Measurements from ENCODE around the gene NR2C2AP.
A peak's percentile ranks its signal among the peaks of the same experiment; 100 is the strongest.
"Not testable (repeated sequence)": the region's sequence is repeated elsewhere in the genome, so short reads cannot be mapped to it uniquely, and the experiment has no call there.

The NR2C2AP gene

GRCh38 chr19:19223060-19223459, 19.8 kb upstream of the NR2C2AP start:
- peaks cover 0 to 7% of the 10 kb centered on the region in 2 donors for H3K9me3 ChIP-seq (replicated peaks in 1 of 2; ENCODE audit: control insufficient read depth in 2 of 2, insufficient read depth in 1 of 2, low read depth in 1 of 2, low read length in 2 of 2)
- H2BK5ac ChIP-seq (ENCODE audit: low read length), result no peak overlapping the region
- peaks cover 6% of the 10 kb centered on the region for H3K79me1 ChIP-seq (ENCODE audit: low read depth, low read length)
- no peak overlapping the region for H2AFZ ChIP-seq (ENCODE audit: low read length)
- H2AK5ac ChIP-seq (ENCODE audit: low read depth, low read length), result no peak overlapping the region
- H2BK12ac ChIP-seq (ENCODE audit: low read length), result no peak overlapping the region
- H3K23ac ChIP-seq (ENCODE audit: low read depth, low read length, poor library complexity), result no peak overlapping the region
- H4K8ac ChIP-seq (ENCODE audit: low read depth, low read length), result no peak overlapping the region
- no peak overlapping the region for H4K91ac ChIP-seq (ENCODE audit: low read depth, low read length, poor library complexity)
- peaks cover 0 to 16% (median 0%) of the 10 kb centered on the region in 3 experiments for H3K27me3 ChIP-seq (ENCODE audit: control insufficient read depth in 3 of 3, insufficient read depth in 3 of 3, low read depth in 1 of 3, low read length in 3 of 3)
- no CpG with 5 or more reads among the region's 5 CpGs for WGBS, 2 donors (ENCODE audit: extremely low coverage in 2 of 2, insufficient read length in 2 of 2, insufficient replicate concordance in 1 of 2)
- no peak overlapping the region for H3K4ac ChIP-seq (ENCODE audit: low read length)
- H3K4me2 ChIP-seq (ENCODE audit: insufficient read depth, low read length, poor library complexity, severe bottlenecking), result no peak overlapping the region
- peaks cover 0 to 73% of the 10 kb centered on the region in 2 donors for H3K36me3 ChIP-seq (replicated peaks in 1 of 2; ENCODE audit: control insufficient read depth in 2 of 2, insufficient read depth in 2 of 2, low read length in 2 of 2)
- H2BK15ac ChIP-seq (ENCODE audit: low read length), result no peak overlapping the region
- H3K9ac ChIP-seq (ENCODE audit: low read depth, low read length, poor library complexity), result no peak overlapping the region
- no peak overlapping the region for H3K27ac ChIP-seq (replicated peaks; ENCODE audit: low read length)
- no peak overlapping the region for H2BK120ac ChIP-seq (ENCODE audit: low read depth, low read length)
- H3K18ac ChIP-seq (ENCODE audit: low read length), result no peak overlapping the region
- H3K4me1 ChIP-seq (ENCODE audit: control insufficient read depth in 2 of 2, insufficient read depth in 1 of 2, low read depth in 1 of 2, low read length in 2 of 2), result peaks cover 0 to 1% of the 10 kb centered on the region in 2 donors
- H3K4me3 ChIP-seq (ENCODE audit: low read length in 2 of 2), result no peak overlapping the region
- DNase-seq (ENCODE audit: low spot score), result no peak
- H3K14ac ChIP-seq (ENCODE audit: low read length), result no peak overlapping the region

GRCh38 chr19:19221000-19221399, 17.8 kb upstream of the NR2C2AP start:
- not testable (repeated sequence) for H2BK120ac ChIP-seq (ENCODE audit: low read depth, low read length); DNase-seq (ENCODE audit: low spot score); H3K23ac ChIP-seq (ENCODE audit: low read depth, low read length, poor library complexity); H2BK15ac ChIP-seq (ENCODE audit: low read length); H2BK5ac ChIP-seq (ENCODE audit: low read length); H2BK12ac ChIP-seq (ENCODE audit: low read length); H3K9me3 ChIP-seq (replicated peaks in 1 of 2; ENCODE audit: control insufficient read depth in 2 of 2, insufficient read depth in 1 of 2, low read depth in 1 of 2, low read length in 2 of 2); H3K27ac ChIP-seq (replicated peaks; ENCODE audit: low read length); H3K4me2 ChIP-seq (ENCODE audit: insufficient read depth, low read length, poor library complexity, severe bottlenecking); H3K79me1 ChIP-seq (ENCODE audit: low read depth, low read length); H3K4me1 ChIP-seq (ENCODE audit: control insufficient read depth in 2 of 2, insufficient read depth in 1 of 2, low read depth in 1 of 2, low read length in 2 of 2); H3K4ac ChIP-seq (ENCODE audit: low read length); H3K18ac ChIP-seq (ENCODE audit: low read length); H4K8ac ChIP-seq (ENCODE audit: low read depth, low read length); H3K14ac ChIP-seq (ENCODE audit: low read length); H3K4me3 ChIP-seq (ENCODE audit: low read length in 2 of 2); H2AK5ac ChIP-seq (ENCODE audit: low read depth, low read length); H4K91ac ChIP-seq (ENCODE audit: low read depth, low read length, poor library complexity); H3K9ac ChIP-seq (ENCODE audit: low read depth, low read length, poor library complexity); H2AFZ ChIP-seq (ENCODE audit: low read length)
- Histone ChIP-seq H3K36me3 (replicated peaks in 1 of 2; ENCODE audit: control insufficient read depth in 2 of 2, insufficient read depth in 2 of 2, low read length in 2 of 2) (peaks cover 0 to 58% of the 10 kb centered on the region in 2 donors), H3K27me3 (ENCODE audit: control insufficient read depth in 3 of 3, insufficient read depth in 3 of 3, low read depth in 1 of 3, low read length in 3 of 3) (peaks cover 0 to 16% (median 0%) of the 10 kb centered on the region in 3 experiments)
- WGBS, 2 donors (ENCODE audit: extremely low coverage in 2 of 2, insufficient read length in 2 of 2, insufficient replicate concordance in 1 of 2), result no CpG with 5 or more reads among the region's 8 CpGs

DNA sequence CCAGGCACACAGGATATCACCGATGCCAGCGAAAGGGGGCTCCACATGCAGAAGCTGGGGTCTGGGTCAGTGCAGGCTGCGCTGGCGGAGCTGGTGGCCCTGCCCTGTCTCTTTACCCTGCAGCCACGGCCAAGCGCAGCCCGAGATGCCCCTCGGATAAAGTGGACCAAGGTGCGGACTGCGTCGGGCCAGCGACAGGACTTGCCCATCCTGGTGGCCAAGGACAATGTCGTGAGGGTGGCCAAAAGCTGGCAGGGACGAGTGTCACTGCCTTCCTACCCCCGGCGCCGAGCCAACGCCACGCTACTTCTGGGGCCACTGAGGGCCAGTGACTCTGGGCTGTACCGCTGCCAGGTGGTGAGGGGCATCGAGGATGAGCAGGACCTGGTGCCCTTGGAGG, 15.7 kb upstream of the NR2C2AP start:
- no CpG with 5 or more reads among the region's 21 CpGs for WGBS, 2 donors (ENCODE audit: extremely low coverage in 2 of 2, insufficient read length in 2 of 2, insufficient replicate concordance in 1 of 2)
- no peak overlapping the region for H4K91ac ChIP-seq (ENCODE audit: low read depth, low read length, poor library complexity)
- H3K4ac ChIP-seq (ENCODE audit: low read length), result no peak overlapping the region
- no peaks in the 10 kb centered on the region for H3K79me1 ChIP-seq (ENCODE audit: low read depth, low read length)
- H4K8ac ChIP-seq (ENCODE audit: low read depth, low read length), result no peak overlapping the region
- no peak overlapping the region for H2BK15ac ChIP-seq (ENCODE audit: low read length)
- H3K27ac ChIP-seq (replicated peaks; ENCODE audit: low read length), result no peak overlapping the region
- H3K14ac ChIP-seq (ENCODE audit: low read length), result no peak overlapping the region
- H3K9me3 ChIP-seq (replicated peaks in 1 of 2; ENCODE audit: control insufficient read depth in 2 of 2, insufficient read depth in 1 of 2, low read depth in 1 of 2, low read length in 2 of 2), result peaks cover 0 to 4% of the 10 kb centered on the region in 2 donors
- H2AK5ac ChIP-seq (ENCODE audit: low read depth, low read length), result peak overlapping the region; percentile 10
- H2BK12ac ChIP-seq (ENCODE audit: low read length), result no peak overlapping the region
- H3K4me3 ChIP-seq (ENCODE audit: low read length in 2 of 2), result peak overlapping the region in 1 of 2 donors; percentile 4
- peaks cover 2 to 6% of the 10 kb centered on the region in 2 donors for H3K4me1 ChIP-seq (ENCODE audit: control insufficient read depth in 2 of 2, insufficient read depth in 1 of 2, low read depth in 1 of 2, low read length in 2 of 2)
- peak overlapping the region; percentile 89 for H3K23ac ChIP-seq (ENCODE audit: low read depth, low read length, poor library complexity)
- no peak overlapping the region for H2BK120ac ChIP-seq (ENCODE audit: low read depth, low read length)
- no peak for DNase-seq (ENCODE audit: low spot score)
- no peak overlapping the region for H3K18ac ChIP-seq (ENCODE audit: low read length)
- H3K4me2 ChIP-seq (ENCODE audit: insufficient read depth, low read length, poor library complexity, severe bottlenecking), result no peak overlapping the region
- H3K9ac ChIP-seq (ENCODE audit: low read depth, low read length, poor library complexity), result no peak overlapping the region
- H2AFZ ChIP-seq (ENCODE audit: low read length), result no peak overlapping the region
- H3K27me3 ChIP-seq (ENCODE audit: control insufficient read depth in 3 of 3, insufficient read depth in 3 of 3, low read depth in 1 of 3, low read length in 3 of 3), result peaks cover 0 to 9% (median 0%) of the 10 kb centered on the region in 3 experiments
- H2BK5ac ChIP-seq (ENCODE audit: low read length), result no peak overlapping the region
- peaks cover 0 to 46% of the 10 kb centered on the region in 2 donors for H3K36me3 ChIP-seq (replicated peaks in 1 of 2; ENCODE audit: control insufficient read depth in 2 of 2, insufficient read depth in 2 of 2, low read length in 2 of 2)

DNA sequence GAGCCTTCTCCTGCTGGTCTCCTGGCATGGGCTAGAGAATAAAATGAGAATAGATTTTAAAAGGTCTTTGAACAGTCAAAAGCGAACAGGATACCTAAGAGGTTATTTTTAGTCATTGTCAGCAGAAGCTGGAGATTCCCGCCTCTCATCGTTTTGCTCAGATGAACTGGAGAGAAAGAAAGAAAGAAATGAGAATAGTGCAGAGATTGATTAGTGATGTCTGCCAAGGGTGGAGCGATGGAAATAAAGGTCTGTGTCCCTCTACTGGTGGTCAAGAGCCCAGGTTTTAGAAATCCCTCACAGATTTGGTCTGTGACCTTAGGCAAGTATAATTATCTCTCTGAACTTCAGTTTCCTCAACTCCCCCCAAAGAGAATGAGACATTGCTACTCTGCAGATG, 13.9 kb upstream of the NR2C2AP start:
- no peak overlapping the region for H2BK120ac ChIP-seq (ENCODE audit: low read depth, low read length)
- no peak overlapping the region for H3K4ac ChIP-seq (ENCODE audit: low read length)
- H2AFZ ChIP-seq (ENCODE audit: low read length), result no peak overlapping the region
- no peaks in the 10 kb centered on the region for H3K79me1 ChIP-seq (ENCODE audit: low read depth, low read length)
- no peak overlapping the region for H3K27ac ChIP-seq (replicated peaks; ENCODE audit: low read length)
- no peak overlapping the region for H3K9ac ChIP-seq (ENCODE audit: low read depth, low read length, poor library complexity)
- no peak overlapping the region for H2BK15ac ChIP-seq (ENCODE audit: low read length)
- no peak for DNase-seq (ENCODE audit: low spot score)
- H3K18ac ChIP-seq (ENCODE audit: low read length), result no peak overlapping the region
- no peak overlapping the region for H4K91ac ChIP-seq (ENCODE audit: low read depth, low read length, poor library complexity)
- no peak overlapping the region for H3K23ac ChIP-seq (ENCODE audit: low read depth, low read length, poor library complexity)
- H3K14ac ChIP-seq (ENCODE audit: low read length), result no peak overlapping the region
- H3K4me1 ChIP-seq (ENCODE audit: control insufficient read depth in 2 of 2, insufficient read depth in 1 of 2, low read depth in 1 of 2, low read length in 2 of 2), result peaks cover 7 to 23% of the 10 kb centered on the region in 2 donors
- H3K9me3 ChIP-seq (replicated peaks in 1 of 2; ENCODE audit: control insufficient read depth in 2 of 2, insufficient read depth in 1 of 2, low read depth in 1 of 2, low read length in 2 of 2), result peaks cover 0 to 2% of the 10 kb centered on the region in 2 donors
- peaks cover 0 to 33% of the 10 kb centered on the region in 2 donors for H3K36me3 ChIP-seq (replicated peaks in 1 of 2; ENCODE audit: control insufficient read depth in 2 of 2, insufficient read depth in 2 of 2, low read length in 2 of 2)
- no peak overlapping the region for H2BK12ac ChIP-seq (ENCODE audit: low read length)
- H3K4me3 ChIP-seq (ENCODE audit: low read length in 2 of 2), result no peak overlapping the region
- peaks cover 0 to 23% (median 0%) of the 10 kb centered on the region in 3 experiments for H3K27me3 ChIP-seq (ENCODE audit: control insufficient read depth in 3 of 3, insufficient read depth in 3 of 3, low read depth in 1 of 3, low read length in 3 of 3)
- H4K8ac ChIP-seq (ENCODE audit: low read depth, low read length), result no peak overlapping the region
- WGBS, 2 donors (ENCODE audit: extremely low coverage in 2 of 2, insufficient read length in 2 of 2, insufficient replicate concordance in 1 of 2), result no CpG with 5 or more reads among the region's 4 CpGs
- no peak overlapping the region for H2AK5ac ChIP-seq (ENCODE audit: low read depth, low read length)
- no peak overlapping the region for H3K4me2 ChIP-seq (ENCODE audit: insufficient read depth, low read length, poor library complexity, severe bottlenecking)
- no peak overlapping the region for H2BK5ac ChIP-seq (ENCODE audit: low read length)

All from neuronal stem cell (in vitro differentiated cells).